IPS-18c (cell line): ENCODE data around the gene EHD1.
A peak's percentile ranks its signal among the peaks of the same experiment; 100 is the strongest.

Source experiments
- H3K4me3 ChIP-seq: 2 replicates; pipeline ENCODE4 v1.7.0; 2013; ENCODE audit warnings: low read depth, mild to moderate bottlenecking, low read length, moderate library complexity; ENCODE audit not compliant: insufficient read depth
- H3K9me3 ChIP-seq: one replicate; pipeline ENCODE4 v1.6.1; 2013; ENCODE audit warnings: mild to moderate bottlenecking, low read length, moderate library complexity; ENCODE audit not compliant: control insufficient read depth, insufficient read depth

EHD1 gene

GRCh38 chr11:64882243-64882642 is 3.8 kb upstream of the EHD1 start:
- H3K9me3 ChIP-seq, result no peaks in the 10 kb centered on the region
- no peak overlapping the region for H3K4me3 ChIP-seq

- no peaks in the 10 kb centered on the region for H3K9me3 ChIP-seq
- H3K4me3 ChIP-seq, result no peak overlapping the region
Observed at GRCh38 chr11:64881476-64881875, 3.1 kb upstream of the EHD1 start.

- H3K9me3 ChIP-seq, result no peaks in the 10 kb centered on the region
- no peak overlapping the region for H3K4me3 ChIP-seq
Observed at GRCh38 chr11:64880240-64881001, 2.0 kb upstream of the EHD1 start.

GRCh38 chr11:64879244-64879900 is 951 bp upstream of the EHD1 start:
- Histone ChIP-seq H3K4me3 (peak overlapping the region; percentile 91), H3K9me3 (no peaks in the 10 kb centered on the region)

GRCh38 chr11:64878223-64878493 is 263 bp downstream of the EHD1 start:
- no peaks in the 10 kb centered on the region for H3K9me3 ChIP-seq

GRCh38 chr11:64877390-64878222 is 815 bp downstream of the EHD1 start:
- H3K9me3 ChIP-seq, result no peaks in the 10 kb centered on the region
- peak overlapping the region; percentile 86 for H3K4me3 ChIP-seq

More at GRCh38 chr11:64878223-64878493, 263 bp downstream of the EHD1 start:
- H3K4me3 ChIP-seq, result peak overlapping the region; percentile 86

GRCh38 chr11:64876835-64877341 is 1.5 kb downstream of the EHD1 start:
- Histone ChIP-seq H3K9me3 (no peaks in the 10 kb centered on the region), H3K4me3 (no peak overlapping the region)

GRCh38 chr11:64876229-64876750 is 2.1 kb downstream of the EHD1 start:
- H3K9me3 ChIP-seq, result no peaks in the 10 kb centered on the region
- no peak overlapping the region for H3K4me3 ChIP-seq

- Histone ChIP-seq H3K4me3 (no peak overlapping the region), H3K9me3 (no peaks in the 10 kb centered on the region)
Observed at GRCh38 chr11:64875369-64876228, 2.8 kb downstream of the EHD1 start.

GRCh38 chr11:64874308-64875240 is 3.8 kb downstream of the EHD1 start:
- no peaks in the 10 kb centered on the region for H3K9me3 ChIP-seq
- no peak overlapping the region for H3K4me3 ChIP-seq

GRCh38 chr11:64872790-64873488 is 5.5 kb downstream of the EHD1 start:
- Histone ChIP-seq H3K9me3 (no peaks in the 10 kb centered on the region), H3K4me3 (no peak overlapping the region)

GRCh38 chr11:64871492-64871891 is 6.9 kb downstream of the EHD1 start:
- Histone ChIP-seq H3K4me3 (no peak overlapping the region), H3K9me3 (no peaks in the 10 kb centered on the region)

GRCh38 chr11:64870893-64871466 is 7.4 kb downstream of the EHD1 start:
- Histone ChIP-seq H3K4me3 (no peak overlapping the region), H3K9me3 (no peaks in the 10 kb centered on the region)

- H3K9me3 ChIP-seq, result no peaks in the 10 kb centered on the region
- no peak overlapping the region for H3K4me3 ChIP-seq
Observed at GRCh38 chr11:64870176-64870892, 8.1 kb downstream of the EHD1 start.
